Measurements from ENCODE around the gene HSD17B12. TPM values are rescaled to one million over a fixed set of nuclear protein-coding genes. Genes with fewer than 3 reads are reported as not detected.

Gene HSD17B12
- total RNA-seq, 1 experiment from 2014 or later = 106 TPM

DNA sequence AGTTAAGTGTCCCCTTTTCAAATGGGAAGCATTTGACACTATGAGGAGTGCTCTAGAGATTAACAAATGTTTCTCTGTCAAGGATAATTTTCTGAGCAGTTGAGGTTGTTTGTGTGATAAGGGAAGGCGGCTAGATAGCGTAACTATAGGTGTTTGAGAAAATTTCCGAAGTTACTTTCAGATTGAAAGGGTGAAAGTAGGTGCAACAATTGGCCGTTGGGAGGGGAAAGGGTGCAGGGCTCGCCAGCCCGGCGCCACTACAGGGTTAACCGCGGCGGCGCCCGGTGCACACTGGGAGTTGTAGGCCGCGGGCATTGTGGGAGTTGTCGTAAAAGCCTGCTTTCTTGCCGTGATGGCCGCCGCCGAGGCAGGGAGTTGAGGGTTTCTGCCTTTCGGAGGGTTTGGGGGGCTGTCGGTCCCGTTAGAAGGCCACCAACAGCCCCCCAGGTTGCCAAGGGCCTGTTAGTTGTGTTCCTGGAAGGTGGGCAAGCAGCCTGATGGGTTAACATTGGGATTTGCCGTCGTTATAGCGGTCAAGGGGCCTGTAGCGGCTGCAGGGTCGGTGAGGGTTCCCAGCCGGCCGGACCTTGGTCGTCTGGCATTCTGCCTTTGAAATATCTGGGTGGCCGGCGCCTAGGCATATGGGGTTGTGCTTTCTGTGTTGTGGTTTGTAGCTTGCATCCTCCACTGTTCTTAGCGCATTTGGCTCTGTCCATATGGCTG is 36.5 kb upstream of the HSD17B12 start:
- intact Hi-C loops (cut with micrococcal nuclease; ENCODE audit: unreplicated experiment) (no loop called here), in situ Hi-C loops (cut with HindIII; ENCODE audit: low pct_unique_long_range_greater_than_20kb, low sequenced_read_pairs) (no loop called here)
- TF ChIP-seq POLR2AphosphoS5 (IDR thresholded peaks at IDR 0.05; ENCODE audit: low read depth, low read length) = peak; percentile 92
- peak; percentile 66; the same call in 1 of the 2 replicates for TF ChIP-seq SIN3A (IDR thresholded peaks at IDR 0.05; ENCODE audit: borderline replicate concordance, insufficient read depth, low read depth, low read length)
- TF ChIP-seq, protein P1, sequence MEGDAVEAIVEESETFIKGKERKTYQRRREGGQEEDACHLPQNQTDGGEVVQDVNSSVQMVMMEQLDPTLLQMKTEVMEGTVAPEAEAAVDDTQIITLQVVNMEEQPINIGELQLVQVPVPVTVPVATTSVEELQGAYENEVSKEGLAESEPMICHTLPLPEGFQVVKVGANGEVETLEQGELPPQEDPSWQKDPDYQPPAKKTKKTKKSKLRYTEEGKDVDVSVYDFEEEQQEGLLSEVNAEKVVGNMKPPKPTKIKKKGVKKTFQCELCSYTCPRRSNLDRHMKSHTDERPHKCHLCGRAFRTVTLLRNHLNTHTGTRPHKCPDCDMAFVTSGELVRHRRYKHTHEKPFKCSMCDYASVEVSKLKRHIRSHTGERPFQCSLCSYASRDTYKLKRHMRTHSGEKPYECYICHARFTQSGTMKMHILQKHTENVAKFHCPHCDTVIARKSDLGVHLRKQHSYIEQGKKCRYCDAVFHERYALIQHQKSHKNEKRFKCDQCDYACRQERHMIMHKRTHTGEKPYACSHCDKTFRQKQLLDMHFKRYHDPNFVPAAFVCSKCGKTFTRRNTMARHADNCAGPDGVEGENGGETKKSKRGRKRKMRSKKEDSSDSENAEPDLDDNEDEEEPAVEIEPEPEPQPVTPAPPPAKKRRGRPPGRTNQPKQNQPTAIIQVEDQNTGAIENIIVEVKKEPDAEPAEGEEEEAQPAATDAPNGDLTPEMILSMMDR (IDR thresholded peaks at IDR 0.05) = no peak
- no peak; the same call in 1 of the 2 replicates for TF ChIP-seq TCF7L2 (IDR thresholded peaks at IDR 0.05; ENCODE audit: low read depth, low read length)
- CTCF ChIA-PET = no interaction called here
- peaks cover 13% of the 10 kb centered on the region for H3K27me3 ChIP-seq (ENCODE audit: control insufficient read depth, insufficient read depth, low read length)
- DNase-seq (ENCODE audit: low read depth, low spot score) (no peak), ATAC-seq (peak; percentile 100)
- H3K4me1 ChIP-seq (ENCODE audit: control insufficient read depth, insufficient read depth, low read length) = peaks cover 6% of the 10 kb centered on the region; the same call in 1 of the 2 replicates
- H3K4me3 ChIP-seq (ENCODE audit: low read depth in 2 of 2, low read length in 2 of 2) = peak overlapping the region; percentile 55 to 91
- peak overlapping the region; percentile 73 for H3K27ac ChIP-seq (ENCODE audit: low read length)
- no peaks in the 10 kb centered on the region; the same call in 1 of the 2 replicates for H3K36me3 ChIP-seq (ENCODE audit: control insufficient read depth, insufficient read depth, low read length)
- H3K9me3 ChIP-seq (ENCODE audit: control insufficient read depth, insufficient read depth, low read depth, low read length) = no peaks in the 10 kb centered on the region
- POLR2A ChIA-PET = no interaction called here
- BruUV-seq (replicated peaks) = TSS peak; percentile 90

DNA sequence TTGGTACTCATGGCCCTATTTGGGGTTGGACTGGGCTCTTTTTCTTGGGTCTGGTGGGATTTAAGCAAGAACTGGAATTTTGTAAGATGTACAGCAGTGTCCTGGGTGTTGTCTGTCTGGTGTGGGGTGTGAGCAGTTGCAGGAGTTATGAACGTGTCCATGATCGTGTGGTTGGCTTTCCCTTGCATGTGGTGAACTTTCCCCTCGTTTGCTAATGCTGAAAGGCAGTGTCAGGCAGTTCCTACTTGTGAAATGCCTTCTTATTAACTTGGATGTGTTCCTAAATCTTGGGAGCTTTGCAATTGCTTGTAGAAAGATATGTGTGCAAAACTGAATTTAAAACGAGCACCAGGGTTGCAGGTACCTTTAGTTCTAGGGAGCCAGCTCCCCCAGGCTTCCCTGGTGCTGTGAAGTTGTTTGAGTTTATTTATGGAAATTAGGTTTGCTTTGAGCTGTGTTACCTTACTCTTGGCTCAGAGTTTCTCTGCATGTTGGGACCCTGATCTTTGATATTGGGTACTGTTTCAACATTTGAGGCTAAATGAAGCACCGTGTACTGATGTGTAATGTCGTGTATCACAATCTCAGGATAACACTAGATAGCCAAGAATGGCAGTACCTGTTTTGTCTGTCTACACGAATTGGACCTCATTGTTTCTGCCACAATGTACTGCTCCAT is 35.8 kb upstream of the HSD17B12 start:
- TF ChIP-seq, protein P2, sequence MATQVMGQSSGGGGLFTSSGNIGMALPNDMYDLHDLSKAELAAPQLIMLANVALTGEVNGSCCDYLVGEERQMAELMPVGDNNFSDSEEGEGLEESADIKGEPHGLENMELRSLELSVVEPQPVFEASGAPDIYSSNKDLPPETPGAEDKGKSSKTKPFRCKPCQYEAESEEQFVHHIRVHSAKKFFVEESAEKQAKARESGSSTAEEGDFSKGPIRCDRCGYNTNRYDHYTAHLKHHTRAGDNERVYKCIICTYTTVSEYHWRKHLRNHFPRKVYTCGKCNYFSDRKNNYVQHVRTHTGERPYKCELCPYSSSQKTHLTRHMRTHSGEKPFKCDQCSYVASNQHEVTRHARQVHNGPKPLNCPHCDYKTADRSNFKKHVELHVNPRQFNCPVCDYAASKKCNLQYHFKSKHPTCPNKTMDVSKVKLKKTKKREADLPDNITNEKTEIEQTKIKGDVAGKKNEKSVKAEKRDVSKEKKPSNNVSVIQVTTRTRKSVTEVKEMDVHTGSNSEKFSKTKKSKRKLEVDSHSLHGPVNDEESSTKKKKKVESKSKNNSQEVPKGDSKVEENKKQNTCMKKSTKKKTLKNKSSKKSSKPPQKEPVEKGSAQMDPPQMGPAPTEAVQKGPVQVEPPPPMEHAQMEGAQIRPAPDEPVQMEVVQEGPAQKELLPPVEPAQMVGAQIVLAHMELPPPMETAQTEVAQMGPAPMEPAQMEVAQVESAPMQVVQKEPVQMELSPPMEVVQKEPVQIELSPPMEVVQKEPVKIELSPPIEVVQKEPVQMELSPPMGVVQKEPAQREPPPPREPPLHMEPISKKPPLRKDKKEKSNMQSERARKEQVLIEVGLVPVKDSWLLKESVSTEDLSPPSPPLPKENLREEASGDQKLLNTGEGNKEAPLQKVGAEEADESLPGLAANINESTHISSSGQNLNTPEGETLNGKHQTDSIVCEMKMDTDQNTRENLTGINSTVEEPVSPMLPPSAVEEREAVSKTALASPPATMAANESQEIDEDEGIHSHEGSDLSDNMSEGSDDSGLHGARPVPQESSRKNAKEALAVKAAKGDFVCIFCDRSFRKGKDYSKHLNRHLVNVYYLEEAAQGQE (IDR thresholded peaks at IDR 0.05; ENCODE audit: insufficient read depth in 1 of 2, low read depth in 2 of 2, low read length in 1 of 2) = no peak
- TF ChIP-seq POLR2AphosphoS5 (IDR thresholded peaks at IDR 0.05; ENCODE audit: low read depth, low read length) (no peak), TCF7L2 (IDR thresholded peaks at IDR 0.05; ENCODE audit: low read depth, low read length) (no peak), SIN3A (IDR thresholded peaks at IDR 0.05; ENCODE audit: borderline replicate concordance, insufficient read depth, low read depth, low read length) (no peak)
- TF ChIP-seq, protein P1 (IDR thresholded peaks at IDR 0.05) = no peak
- H3K9me3 ChIP-seq (ENCODE audit: control insufficient read depth, insufficient read depth, low read depth, low read length) = no peaks in the 10 kb centered on the region
- peak overlapping the region; percentile 55 to 91 for H3K4me3 ChIP-seq (ENCODE audit: low read depth in 2 of 2, low read length in 2 of 2)
- ChIA-PET POLR2A (no interaction called here), CTCF (no interaction called here)
- peaks cover 6% of the 10 kb centered on the region; the same call in 1 of the 2 replicates for H3K4me1 ChIP-seq (ENCODE audit: control insufficient read depth, insufficient read depth, low read length)
- peak overlapping the region; percentile 73 for H3K27ac ChIP-seq (ENCODE audit: low read length)
- H3K36me3 ChIP-seq (ENCODE audit: control insufficient read depth, insufficient read depth, low read length) = no peaks in the 10 kb centered on the region; the same call in 1 of the 2 replicates
- intact Hi-C loops (cut with micrococcal nuclease; ENCODE audit: unreplicated experiment) (no loop called here), in situ Hi-C loops (cut with HindIII; ENCODE audit: low pct_unique_long_range_greater_than_20kb, low sequenced_read_pairs) (no loop called here)
- ATAC-seq = peak; percentile 30; the same call in 1 of the 2 replicates
- H3K27me3 ChIP-seq (ENCODE audit: control insufficient read depth, insufficient read depth, low read length) = peaks cover 8% of the 10 kb centered on the region; the same call in 1 of the 2 replicates
- DNase-seq (ENCODE audit: low read depth, low spot score) = no peak
- no TSS peak for BruUV-seq (replicated peaks)

Data from Panc1 (cell line).